ENCODE measurements around the gene ITGA1. TPM values are rescaled to one million over a fixed set of nuclear protein-coding genes. Genes with fewer than 3 reads are reported as not detected.

ITGA1 gene
- total RNA-seq, 1 donor from 2014 or later, result 346 TPM

GRCh38 chr5:52994266-52994665 is 206.6 kb downstream of the ITGA1 start:
- no peak for TF ChIP-seq CTCF (IDR thresholded peaks at IDR 0.05)
- Mint-ChIP-seq H3K4me3 (ENCODE audit: unreplicated experiment) (no peak overlapping the region), H3K36me3 (ENCODE audit: low read depth) (no peaks in the 10 kb centered on the region), H3K9me3 (ENCODE audit: low read depth) (no peaks in the 10 kb centered on the region), H3K27me3 (ENCODE audit: low read depth) (peaks cover 10% of the 10 kb centered on the region), H3K27ac (ENCODE audit: unreplicated experiment) (no peak overlapping the region), H3K4me1 (ENCODE audit: low read depth) (peaks cover 15% of the 10 kb centered on the region)
- no peak for DNase-seq (ENCODE audit: low spot score)

GRCh38 chr5:52995095-52995494 is 207.4 kb downstream of the ITGA1 start:
- no peak overlapping the region for H3K4me3 Mint-ChIP-seq (ENCODE audit: unreplicated experiment)
- no peaks in the 10 kb centered on the region for H3K9me3 Mint-ChIP-seq (ENCODE audit: low read depth)
- no peak for TF ChIP-seq CTCF (IDR thresholded peaks at IDR 0.05)
- no peaks in the 10 kb centered on the region for H3K36me3 Mint-ChIP-seq (ENCODE audit: low read depth)
- no peak for DNase-seq (ENCODE audit: low spot score)
- H3K27ac Mint-ChIP-seq (ENCODE audit: unreplicated experiment), result no peak overlapping the region
- peaks cover 8% of the 10 kb centered on the region for H3K4me1 Mint-ChIP-seq (ENCODE audit: low read depth)
- peaks cover 10% of the 10 kb centered on the region for H3K27me3 Mint-ChIP-seq (ENCODE audit: low read depth)

- Mint-ChIP-seq H3K4me1 (ENCODE audit: low read depth) (peaks cover 4% of the 10 kb centered on the region), H3K9me3 (ENCODE audit: low read depth) (no peaks in the 10 kb centered on the region), H3K27ac (ENCODE audit: unreplicated experiment) (no peak overlapping the region), H3K27me3 (ENCODE audit: low read depth) (peaks cover 8% of the 10 kb centered on the region), H3K36me3 (ENCODE audit: low read depth) (no peaks in the 10 kb centered on the region), H3K4me3 (ENCODE audit: unreplicated experiment) (no peak overlapping the region)
- DNase-seq (ENCODE audit: low spot score), result no peak
- TF ChIP-seq CTCF (IDR thresholded peaks at IDR 0.05), result no peak
Measured at GRCh38 chr5:52995914-52996313, 208.2 kb downstream of the ITGA1 start.

- H3K36me3 Mint-ChIP-seq (ENCODE audit: low read depth), result no peaks in the 10 kb centered on the region
- no peak for DNase-seq (ENCODE audit: low spot score)
- no peak overlapping the region for H3K4me3 Mint-ChIP-seq (ENCODE audit: unreplicated experiment)
- no peak overlapping the region for H3K27ac Mint-ChIP-seq (ENCODE audit: unreplicated experiment)
- TF ChIP-seq CTCF (IDR thresholded peaks at IDR 0.05), result no peak
- H3K27me3 Mint-ChIP-seq (ENCODE audit: low read depth), result peaks cover 8% of the 10 kb centered on the region
- H3K9me3 Mint-ChIP-seq (ENCODE audit: low read depth), result no peaks in the 10 kb centered on the region
- peaks cover 4% of the 10 kb centered on the region for H3K4me1 Mint-ChIP-seq (ENCODE audit: low read depth)
Measured at GRCh38 chr5:52996979-52997378, 209.3 kb downstream of the ITGA1 start.

GRCh38 chr5:52997424-52997823 is 209.7 kb downstream of the ITGA1 start:
- Mint-ChIP-seq H3K4me3 (ENCODE audit: unreplicated experiment) (no peak overlapping the region), H3K27ac (ENCODE audit: unreplicated experiment) (no peak overlapping the region)
- TF ChIP-seq CTCF (IDR thresholded peaks at IDR 0.05), result no peak

More at GRCh38 chr5:52997424-52997823, 209.7 kb downstream of the ITGA1 start:
- H3K36me3 Mint-ChIP-seq (ENCODE audit: low read depth), result no peaks in the 10 kb centered on the region
- DNase-seq (ENCODE audit: low spot score), result no peak
- H3K27me3 Mint-ChIP-seq (ENCODE audit: low read depth), result peaks cover 4% of the 10 kb centered on the region
- no peaks in the 10 kb centered on the region for H3K9me3 Mint-ChIP-seq (ENCODE audit: low read depth)
- H3K4me1 Mint-ChIP-seq (ENCODE audit: low read depth), result peaks cover 4% of the 10 kb centered on the region
